HepG2 (cell line): Measurements from ENCODE around the gene EIF5A. TPM values are rescaled to one million over a fixed set of nuclear protein-coding genes. Genes with fewer than 3 reads are reported as not detected.

Experiments
- AGO2 ChIP-seq: fragments of 200-400 bp; formaldehyde crosslinking; optimal IDR thresholded peaks from 2 replicates; pipeline ENCODE3; 2017; ENCODE audit warnings: mild to moderate bottlenecking, low read depth, low read length, moderate library complexity
- ATF2 ChIP-seq: sonication (generic); formaldehyde crosslinking; IDR thresholded peaks from 2 replicates; pipeline ENCODE4 v1.4.0; 2020; ENCODE audit warnings: missing genetic modification reagents
- DMAP1 ChIP-seq: IDR thresholded peaks from 2 replicates; pipeline ENCODE4 v1.6.1; 2016
- GATAD2A ChIP-seq: IDR thresholded peaks from 2 replicates; pipeline ENCODE4 v1.6.1; 2016
- HNRNPK ChIP-seq: fragments of 200-400 bp; formaldehyde crosslinking; IDR thresholded peaks from 2 replicates; pipeline ENCODE4 v1.6.1; 2018; ENCODE audit warnings: low read length, low read depth, moderate library complexity, mild to moderate bottlenecking; ENCODE audit not compliant: poor library complexity, severe bottlenecking
- KDM6A ChIP-seq: IDR thresholded peaks from 2 replicates; pipeline ENCODE4 v1.6.1; 2016; ENCODE audit warnings: low read depth
- PLRG1 ChIP-seq: fragments of 450-650 bp; conservative IDR thresholded peaks from 2 replicates; pipeline ENCODE4 v1.6.1; 2016
- PPARG ChIP-seq: conservative IDR thresholded peaks from 2 replicates; pipeline ENCODE4 v1.6.1; 2016; ENCODE audit warnings: missing biosample characterization, missing genetic modification reagents
- PRPF4 ChIP-seq: fragments of 200-400 bp; formaldehyde crosslinking; IDR thresholded peaks from 2 replicates; pipeline ENCODE4 v1.6.1; 2016; ENCODE audit warnings: low read length, low read depth; ENCODE audit not compliant: poor library complexity, severe bottlenecking
- RELA ChIP-seq: sonication (generic); formaldehyde crosslinking; IDR thresholded peaks from 2 replicates; pipeline ENCODE4 v1.4.0; 2020; ENCODE audit warnings: missing genetic modification reagents
- SRY ChIP-seq: sonication (generic); formaldehyde crosslinking; IDR thresholded peaks from 2 replicates; pipeline ENCODE4 v1.8.0; 2022; ENCODE audit warnings: mild to moderate bottlenecking, missing genetic modification reagents
- XRCC5 ChIP-seq: fragments of 200-400 bp; formaldehyde crosslinking; optimal IDR thresholded peaks from 2 replicates; pipeline ENCODE3; 2017; ENCODE audit warnings: mild to moderate bottlenecking, low read length
- ZBTB40 ChIP-seq, 2 experiments: fragments of 450-650 bp in 1 of 2; sonication (generic) in 1 of 2; formaldehyde crosslinking in 1 of 2; IDR thresholded peaks; 2 replicates each; pipeline versions ENCODE4 v1.6.1 to v1.8.0; 2016 to 2022; ENCODE audit warnings: antibody characterized with exemption in 1 of 2, mild to moderate bottlenecking in 1 of 2, missing genetic modification reagents in 1 of 2
- ZNF335 ChIP-seq: sonication (generic); formaldehyde crosslinking; IDR thresholded peaks from 2 replicates; pipeline ENCODE4 v1.4.0; 2020; ENCODE audit warnings: missing genetic modification reagents
- ZNF362 ChIP-seq: sonication (generic); formaldehyde crosslinking; IDR thresholded peaks from 2 replicates; pipeline ENCODE4 v1.4.0; 2020; ENCODE audit warnings: missing genetic modification reagents, mild to moderate bottlenecking, borderline replicate concordance
- ZNF430 ChIP-seq: sonication (generic); formaldehyde crosslinking; IDR thresholded peaks from 2 replicates; pipeline ENCODE4 v1.9.0; 2021; ENCODE audit warnings: mild to moderate bottlenecking, missing genetic modification reagents
- ZNF501 ChIP-seq: sonication (generic); formaldehyde crosslinking; IDR thresholded peaks from 2 replicates; pipeline ENCODE4 v1.5.1; 2020; ENCODE audit warnings: mild to moderate bottlenecking, moderate library complexity, missing genetic modification reagents
- ZZZ3 ChIP-seq: sonication (generic); formaldehyde crosslinking; IDR thresholded peaks from 2 replicates; pipeline ENCODE4 v1.4.0; 2020; ENCODE audit warnings: missing genetic modification reagents, mild to moderate bottlenecking, borderline replicate concordance
- polyA plus RNA-seq, 8 experiments: library from polyadenylated mRNA; depleted of rRNA in 3 of 8; stranded (reverse) in 7 of 8; unstranded in 1 of 8; fragments of >200 nt; fragmentation: Illumina TruSeq in 4 of 8; extraction: Trizol in 4 of 8; gene quantifications; 2 replicates each; pipeline versions ENCODE4 v1.2.1 to v1.2.3, GENCODE V29; 2011 to 2016; ENCODE audit warnings: low read depth in 4 of 8, missing spikeins in 1 of 8, mixed read lengths in 1 of 8; ENCODE audit not compliant: insufficient read depth in 1 of 8
- total RNA-seq, 5 experiments: library from RNA; depleted of rRNA; stranded (reverse); fragments of >200 nt; fragmentation: Illumina TruSeq; extraction: Trizol; gene quantifications; 2 replicates each; pipeline ENCODE4 v1.2.3, GENCODE V29; 2016; ENCODE audit warnings: low read depth in 1 of 5

EIF5A gene
- total and polyA plus RNA-seq, 2 of the 13 experiments (the other 11 are each of a cell fraction or from before 2014, with no cell fraction given): 319 to 337 TPM

- no peak for TF ChIP-seq ZBTB40 (IDR thresholded peaks at IDR 0.05)
- TF ChIP-seq ZBTB40 (CRISPR knock-in tag; IDR thresholded peaks at IDR 0.05): no peak
- no peak for TF ChIP-seq ZNF335 (CRISPR knock-in tag)
- TF ChIP-seq ZZZ3 (CRISPR knock-in tag): no peak
- TF ChIP-seq PPARG: no peak
- no peak for TF ChIP-seq ZNF501 (CRISPR knock-in tag)
- TF ChIP-seq RELA (CRISPR knock-in tag): peak; percentile 34; the same call in 1 of the 2 replicates
- no peak for TF ChIP-seq AGO2
- 0 out of 2 replicates have a peak, but pooled peaks have one; percentile 39 for TF ChIP-seq GATAD2A (CRISPR knock-in tag)
- peak; percentile 40 for TF ChIP-seq XRCC5
- no peak for TF ChIP-seq HNRNPK
- TF ChIP-seq DMAP1 (CRISPR knock-in tag): no peak
- TF ChIP-seq PLRG1: no peak
- no peak for TF ChIP-seq PRPF4
- TF ChIP-seq ZNF362 (CRISPR knock-in tag): no peak
- TF ChIP-seq KDM6A (CRISPR knock-in tag): no peak
- no peak for TF ChIP-seq ZNF430 (CRISPR knock-in tag)
- TF ChIP-seq ATF2: no peak
- TF ChIP-seq SRY (CRISPR knock-in tag): 0 out of 2 replicates have a peak, but pooled peaks have one; percentile 44
Measured at GRCh38 chr17:7281953-7282751, 25.3 kb upstream of the EIF5A start (continued).
